HUES6 (cell line): ENCODE results near the gene NIPAL1.

ENCODE experiments used
- H3K27ac ChIP-seq: 2 replicates; pipeline ENCODE4 v1.7.0; 2013; ENCODE audit warnings: low read depth, mild to moderate bottlenecking, low read length, inconsistent platforms
- H3K27me3 ChIP-seq: 2 replicates; pipeline ENCODE4 v1.6.1; 2013; ENCODE audit warnings: low read length; ENCODE audit not compliant: control insufficient read depth, insufficient read depth
- H3K36me3 ChIP-seq: 2 replicates; pipeline ENCODE4 v1.6.1; 2013; ENCODE audit warnings: low read length; ENCODE audit not compliant: control insufficient read depth, insufficient read depth
- H3K4me1 ChIP-seq: 2 replicates; pipeline ENCODE4 v1.6.1; 2013; ENCODE audit warnings: low read length; ENCODE audit not compliant: control insufficient read depth, insufficient read depth
- H3K4me3 ChIP-seq: 2 replicates; pipeline ENCODE4 v1.5.1; 2013; ENCODE audit warnings: low read depth, low read length
- H3K9ac ChIP-seq: one replicate; pipeline ENCODE4 v1.6.1; 2013; ENCODE audit warnings: mild to moderate bottlenecking, low read length
- H3K9me3 ChIP-seq: 2 replicates; pipeline ENCODE4 v1.6.1; 2013; ENCODE audit warnings: low read depth, low read length; ENCODE audit not compliant: control insufficient read depth, insufficient read depth

Gene NIPAL1

DNA sequence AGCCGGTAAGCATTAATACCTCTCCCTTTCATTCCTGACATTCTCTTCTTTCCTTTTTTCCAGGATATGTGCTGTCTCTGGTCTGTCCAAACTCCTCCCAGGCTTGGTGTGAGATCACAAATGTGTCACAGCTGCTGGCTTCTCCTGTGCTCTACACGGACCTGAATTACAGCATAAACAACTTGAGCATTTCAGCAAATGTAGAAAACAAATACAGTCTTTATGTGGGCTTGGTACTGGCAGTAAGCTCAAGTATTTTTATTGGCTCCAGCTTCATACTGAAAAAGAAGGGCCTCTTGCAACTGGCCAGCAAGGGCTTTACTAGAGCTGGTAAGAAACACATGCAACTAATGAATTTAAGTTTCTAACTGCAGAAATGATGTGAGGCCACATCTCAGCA lies 8.4 kb downstream of the NIPAL1 start:
- H3K9ac ChIP-seq, result no peak overlapping the region
- no peak overlapping the region for H3K27ac ChIP-seq
- H3K36me3 ChIP-seq, result peaks cover 28% of the 10 kb centered on the region
- no peaks in the 10 kb centered on the region for H3K9me3 ChIP-seq
- no peak overlapping the region for H3K4me3 ChIP-seq
- no peaks in the 10 kb centered on the region for H3K27me3 ChIP-seq
- H3K4me1 ChIP-seq, result peaks cover 25% of the 10 kb centered on the region

GRCh38 chr4:48027653-48028052 lies 11.1 kb downstream of the NIPAL1 start:
- H3K9me3 ChIP-seq, result no peaks in the 10 kb centered on the region
- H3K9ac ChIP-seq, result no peak overlapping the region
- H3K27me3 ChIP-seq, result no peaks in the 10 kb centered on the region
- H3K4me1 ChIP-seq, result peaks cover 31% of the 10 kb centered on the region
- peaks cover 28% of the 10 kb centered on the region for H3K36me3 ChIP-seq
- no peak overlapping the region for H3K27ac ChIP-seq
- no peak overlapping the region for H3K4me3 ChIP-seq

- Histone ChIP-seq H3K27me3 (no peaks in the 10 kb centered on the region), H3K27ac (peak overlapping the region; percentile 56; the same call in 1 of the 2 replicates)
Observed at GRCh38 chr4:48028696-48029095, 12.1 kb downstream of the NIPAL1 start.

GRCh38 chr4:48030470-48030869 lies 13.9 kb downstream of the NIPAL1 start:
- peaks cover 31% of the 10 kb centered on the region for H3K4me1 ChIP-seq

More at GRCh38 chr4:48028696-48029095, 12.1 kb downstream of the NIPAL1 start:
- Histone ChIP-seq H3K4me3 (no peak overlapping the region; the same call in 1 of the 2 replicates), H3K9ac (no peak overlapping the region), H3K4me1 (peaks cover 31% of the 10 kb centered on the region), H3K9me3 (no peaks in the 10 kb centered on the region), H3K36me3 (peaks cover 28% of the 10 kb centered on the region)

GRCh38 chr4:48031802-48032525 lies 15.4 kb downstream of the NIPAL1 start:
- Histone ChIP-seq H3K4me3 (no peak overlapping the region), H3K9ac (no peak overlapping the region), H3K27ac (no peak overlapping the region), H3K9me3 (no peaks in the 10 kb centered on the region), H3K4me1 (peaks cover 31% of the 10 kb centered on the region), H3K27me3 (no peaks in the 10 kb centered on the region), H3K36me3 (peaks cover 15% of the 10 kb centered on the region)

More at GRCh38 chr4:48030470-48030869, 13.9 kb downstream of the NIPAL1 start:
- Histone ChIP-seq H3K36me3 (peaks cover 25% of the 10 kb centered on the region), H3K9ac (no peak overlapping the region), H3K4me3 (no peak overlapping the region), H3K9me3 (no peaks in the 10 kb centered on the region), H3K27ac (no peak overlapping the region), H3K27me3 (no peaks in the 10 kb centered on the region)

- H3K4me1 ChIP-seq, result peaks cover 29% of the 10 kb centered on the region
- no peak overlapping the region for H3K4me3 ChIP-seq
- H3K36me3 ChIP-seq, result peaks cover 9% of the 10 kb centered on the region
- H3K9ac ChIP-seq, result no peak overlapping the region
- no peaks in the 10 kb centered on the region for H3K9me3 ChIP-seq
- no peaks in the 10 kb centered on the region for H3K27me3 ChIP-seq
- no peak overlapping the region for H3K27ac ChIP-seq
Observed at GRCh38 chr4:48032721-48033120, 16.1 kb downstream of the NIPAL1 start.

DNA sequence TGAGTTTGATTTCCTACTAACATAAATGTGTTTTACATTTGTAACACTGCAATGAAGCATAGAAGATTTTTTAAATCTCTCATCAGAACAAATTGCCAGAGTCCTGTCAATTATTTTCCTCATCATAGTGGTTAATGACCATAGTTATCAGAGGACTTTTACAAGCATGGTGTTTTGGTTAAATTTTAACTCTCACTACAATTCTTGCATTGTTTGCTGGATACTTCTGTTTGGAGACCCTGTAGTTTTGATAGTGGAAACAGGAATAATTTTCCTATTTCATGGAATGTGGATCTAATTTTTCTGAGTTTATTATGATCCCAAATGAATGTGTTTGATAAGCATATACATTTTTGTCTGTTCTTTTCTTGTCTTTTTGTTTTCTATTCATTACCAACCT lies 16.8 kb downstream of the NIPAL1 start:
- Histone ChIP-seq H3K9ac (no peak overlapping the region), H3K36me3 (peaks cover 4% of the 10 kb centered on the region; the same call in 1 of the 2 replicates), H3K27me3 (no peaks in the 10 kb centered on the region), H3K4me1 (peaks cover 22% of the 10 kb centered on the region), H3K27ac (no peak overlapping the region), H3K9me3 (no peaks in the 10 kb centered on the region), H3K4me3 (no peak overlapping the region)

DNA sequence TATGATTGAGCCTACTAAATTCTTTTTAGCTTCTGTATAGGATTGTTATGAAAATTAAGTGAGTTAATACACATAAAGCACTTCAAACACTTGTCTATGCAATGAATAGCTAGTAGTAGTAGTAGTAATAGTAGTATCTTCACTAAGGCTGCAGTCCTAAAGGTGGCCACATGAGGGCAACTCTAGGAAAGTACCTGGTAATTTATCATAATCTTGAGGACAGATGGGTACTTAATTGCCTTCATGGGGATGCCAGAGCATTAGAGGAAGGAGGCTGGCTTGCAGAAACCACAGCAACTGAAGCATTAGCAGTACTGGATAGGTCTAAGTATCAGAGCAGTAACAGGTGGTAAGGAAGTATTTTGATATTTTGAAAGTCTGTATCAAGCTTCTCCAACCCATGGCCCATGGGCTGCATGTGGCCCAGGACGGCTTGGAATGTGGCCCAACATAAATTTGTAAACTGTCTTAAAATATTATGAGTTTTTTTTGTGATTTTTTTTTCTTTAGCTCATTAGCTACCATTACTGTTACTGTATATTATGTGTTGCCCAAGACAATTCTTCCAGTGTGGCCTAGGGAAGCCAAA lies 17.3 kb downstream of the NIPAL1 start:
- Histone ChIP-seq H3K9ac (no peak overlapping the region), H3K4me1 (peaks cover 17% of the 10 kb centered on the region), H3K4me3 (no peak overlapping the region), H3K27me3 (no peaks in the 10 kb centered on the region), H3K9me3 (no peaks in the 10 kb centered on the region), H3K27ac (no peak overlapping the region), H3K36me3 (peaks cover 4% of the 10 kb centered on the region; the same call in 1 of the 2 replicates)

DNA sequence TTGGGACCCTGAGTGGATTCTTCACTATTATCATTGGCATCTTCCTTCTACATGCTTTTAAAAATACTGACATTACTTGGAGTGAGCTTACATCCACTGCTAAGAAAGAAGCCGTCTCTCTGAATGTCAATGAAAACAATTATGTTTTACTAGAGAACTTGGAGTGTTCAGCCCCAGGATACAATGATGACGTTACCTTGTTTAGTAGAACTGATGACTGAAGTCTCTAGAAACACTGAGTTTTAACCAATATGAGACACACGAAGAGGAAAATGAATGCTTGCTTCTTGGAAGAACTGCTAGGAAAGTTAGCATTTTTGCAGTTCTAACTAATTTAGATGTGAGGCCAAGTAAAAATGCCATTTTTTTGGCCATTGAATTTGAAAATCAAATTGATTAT lies 19.4 kb downstream of the NIPAL1 start:
- no peak overlapping the region for H3K27ac ChIP-seq
- H3K9ac ChIP-seq, result no peak overlapping the region
- H3K4me1 ChIP-seq, result no peaks in the 10 kb centered on the region

GRCh38 chr4:48037117-48037462 lies 20.5 kb downstream of the NIPAL1 start:
- H3K9ac ChIP-seq, result no peak overlapping the region
- no peak overlapping the region for H3K4me3 ChIP-seq
- peaks cover 2% of the 10 kb centered on the region; the same call in 1 of the 2 replicates for H3K4me1 ChIP-seq
- H3K27me3 ChIP-seq, result no peaks in the 10 kb centered on the region
- no peak overlapping the region for H3K27ac ChIP-seq
- H3K36me3 ChIP-seq, result peaks cover 4% of the 10 kb centered on the region; the same call in 1 of the 2 replicates
- H3K9me3 ChIP-seq, result no peaks in the 10 kb centered on the region

More for the DNA sequence above, 19.4 kb downstream of the NIPAL1 start:
- H3K36me3 ChIP-seq, result peaks cover 4% of the 10 kb centered on the region; the same call in 1 of the 2 replicates
- H3K4me3 ChIP-seq, result no peak overlapping the region
- H3K27me3 ChIP-seq, result no peaks in the 10 kb centered on the region
- no peaks in the 10 kb centered on the region for H3K9me3 ChIP-seq

DNA sequence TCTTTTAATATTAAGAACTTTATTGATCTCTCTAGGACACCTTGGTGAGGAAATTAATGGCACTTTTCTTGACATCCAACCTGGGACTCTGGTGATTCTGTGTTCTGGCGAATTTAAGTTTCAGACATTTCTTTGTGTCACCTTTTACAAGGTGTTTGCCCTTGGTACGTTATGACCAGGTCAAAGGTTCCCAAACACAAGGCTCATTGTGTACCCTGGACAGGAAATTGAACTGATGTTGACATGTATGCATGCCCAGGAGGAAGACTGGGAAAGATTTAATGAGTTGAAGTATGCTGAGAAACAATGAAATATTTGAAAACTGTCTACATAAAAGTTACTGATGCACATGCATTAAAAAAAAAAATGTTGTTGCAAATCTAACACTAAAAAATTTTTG lies 22.1 kb downstream of the NIPAL1 start:
- H3K4me1 ChIP-seq, result peaks cover 2% of the 10 kb centered on the region; the same call in 1 of the 2 replicates
- H3K9me3 ChIP-seq, result no peaks in the 10 kb centered on the region
- no peak overlapping the region for H3K4me3 ChIP-seq
- no peak overlapping the region for H3K9ac ChIP-seq
- H3K36me3 ChIP-seq, result peaks cover 4% of the 10 kb centered on the region; the same call in 1 of the 2 replicates
- H3K27ac ChIP-seq, result no peak overlapping the region
- H3K27me3 ChIP-seq, result no peaks in the 10 kb centered on the region
